NCI-H128 (cell line): ENCODE measurements around the gene E2F6.
"Not testable (repeated sequence)": the region's sequence is repeated elsewhere in the genome, so short reads cannot be mapped to it uniquely, and the experiment has no call there.

Experiments
- DNase-seq: peaks from one replicate; lab custom pipeline; 2025; ENCODE audit not compliant: unreplicated experiment; lab: John Stamatoyannopoulos, UW

The E2F6 gene

DNA sequence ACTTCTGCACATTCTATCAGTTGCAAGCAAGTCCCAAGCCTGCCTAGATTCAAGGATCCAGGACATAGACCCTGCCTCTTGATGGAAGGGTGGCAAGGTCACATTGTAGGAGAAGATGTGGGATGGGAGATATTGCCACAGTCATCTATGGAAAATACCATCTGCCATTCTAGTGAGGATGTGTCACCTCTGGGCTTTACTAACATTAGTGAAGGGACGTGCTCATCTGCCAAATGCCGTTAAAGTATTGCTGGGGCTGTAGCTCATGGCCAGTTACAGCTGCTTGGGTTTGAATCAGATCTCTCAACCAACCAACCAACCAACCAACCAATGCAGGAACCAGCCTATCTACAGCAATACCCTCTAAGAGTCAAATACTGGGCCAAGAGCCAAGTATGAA lies 49.0 kb downstream of the E2F6 start:
- DNase-seq: no peak

DNA sequence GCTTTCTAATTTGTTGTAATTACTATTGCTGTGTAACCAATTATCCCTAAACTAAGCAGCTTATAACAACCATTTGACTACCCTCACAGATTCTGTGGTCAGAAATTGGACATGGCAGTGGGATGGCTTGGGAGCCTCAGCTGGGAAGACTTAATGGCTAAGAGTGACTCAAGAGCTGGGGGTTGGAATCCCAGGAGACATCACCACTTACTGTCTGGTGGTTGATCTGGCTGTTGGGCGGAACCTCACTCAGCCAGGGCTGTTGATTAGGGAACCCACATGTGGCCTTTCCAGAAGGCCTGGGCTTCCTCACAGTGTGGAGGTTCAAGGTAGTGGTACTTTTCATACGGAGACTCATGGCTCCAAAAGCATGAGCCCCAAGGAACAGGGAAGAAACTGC lies 49.8 kb downstream of the E2F6 start:
- no peak for DNase-seq

DNA sequence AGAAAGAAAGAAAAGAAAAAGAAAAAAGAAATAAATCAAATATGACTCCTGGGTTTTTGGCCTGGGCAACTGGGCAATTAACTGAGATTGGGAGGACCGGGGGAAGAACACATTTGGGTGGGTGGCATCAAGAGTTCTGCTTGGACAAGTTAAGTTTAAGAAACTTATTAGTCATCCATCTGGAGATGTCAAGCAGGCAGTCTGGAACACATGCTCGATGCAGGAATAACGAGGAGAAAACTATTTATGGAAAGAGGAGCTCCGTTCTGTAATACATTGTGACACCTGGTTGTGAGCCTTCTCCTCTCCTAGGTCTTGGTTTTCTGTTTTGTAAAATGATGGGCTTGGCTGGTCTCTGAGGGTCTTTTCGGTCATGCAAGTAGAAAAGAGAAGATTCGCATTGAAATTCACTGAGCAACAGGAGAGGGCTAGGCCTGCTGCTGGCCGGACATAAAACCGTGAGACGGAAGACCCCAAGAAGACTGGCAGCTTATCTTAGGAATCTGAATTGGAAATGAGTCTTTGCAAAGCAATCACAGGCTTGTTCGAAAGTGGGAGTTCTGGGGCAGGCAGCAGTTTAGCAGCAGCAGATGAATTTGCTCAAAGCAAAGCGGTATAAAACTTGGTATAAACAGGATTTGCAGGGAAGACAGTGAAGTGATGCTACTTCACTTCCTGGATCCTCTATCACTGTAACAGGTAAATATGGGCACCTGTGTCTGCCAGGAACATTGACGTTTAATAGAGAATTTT lies 51.4 kb downstream of the E2F6 start:
- DNase-seq: no peak

DNA sequence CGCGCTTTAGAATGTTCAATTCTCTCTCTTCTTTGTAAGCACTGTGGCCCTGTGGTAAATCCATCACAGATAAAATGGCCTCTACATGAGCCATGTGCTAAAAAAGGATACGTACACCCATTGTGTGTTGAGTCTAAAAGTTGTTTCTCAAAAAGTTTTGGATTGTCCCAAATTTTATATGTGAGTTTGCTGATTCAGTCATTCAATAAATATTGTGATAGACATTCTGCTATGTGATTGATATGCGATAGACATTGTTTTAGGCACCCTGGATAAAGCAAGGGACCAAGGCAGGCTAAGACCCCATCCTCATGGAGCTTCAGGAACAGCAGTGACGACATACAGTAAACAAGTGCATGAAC lies 53.5 kb downstream of the E2F6 start:
- no peak for DNase-seq

DNA sequence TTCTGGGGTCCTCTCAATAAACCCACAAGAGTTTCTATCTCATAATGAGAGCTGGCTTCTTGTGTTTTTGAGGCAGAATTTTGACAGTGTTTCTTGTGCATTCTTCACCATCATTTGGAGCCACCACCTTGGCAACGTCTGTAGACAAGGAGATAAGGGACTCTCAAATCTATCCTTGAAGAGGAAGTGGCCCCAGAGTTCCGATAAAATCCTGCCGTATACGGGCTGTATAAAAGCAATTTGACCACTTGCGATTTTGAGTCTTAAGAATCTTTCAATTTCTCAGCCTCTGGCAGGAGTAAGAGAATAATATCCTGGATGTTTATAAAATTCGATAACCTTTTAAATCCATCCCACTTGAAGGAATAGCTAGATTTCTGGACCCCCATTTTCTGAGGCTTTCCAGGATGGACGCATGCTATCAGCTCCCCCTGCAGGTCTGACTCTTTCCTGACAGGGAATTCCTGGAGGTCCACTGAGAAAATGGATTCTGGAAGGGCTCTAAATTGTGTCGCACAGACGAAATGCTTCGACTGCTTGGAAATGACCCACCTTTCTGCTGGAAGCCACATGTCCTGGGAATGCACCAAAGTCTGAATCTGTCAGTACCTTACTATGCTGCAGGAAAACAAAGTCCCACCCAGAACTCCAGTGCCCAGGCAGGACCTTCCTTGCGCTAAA lies 54.1 kb downstream of the E2F6 start:
- no peak for DNase-seq

DNA sequence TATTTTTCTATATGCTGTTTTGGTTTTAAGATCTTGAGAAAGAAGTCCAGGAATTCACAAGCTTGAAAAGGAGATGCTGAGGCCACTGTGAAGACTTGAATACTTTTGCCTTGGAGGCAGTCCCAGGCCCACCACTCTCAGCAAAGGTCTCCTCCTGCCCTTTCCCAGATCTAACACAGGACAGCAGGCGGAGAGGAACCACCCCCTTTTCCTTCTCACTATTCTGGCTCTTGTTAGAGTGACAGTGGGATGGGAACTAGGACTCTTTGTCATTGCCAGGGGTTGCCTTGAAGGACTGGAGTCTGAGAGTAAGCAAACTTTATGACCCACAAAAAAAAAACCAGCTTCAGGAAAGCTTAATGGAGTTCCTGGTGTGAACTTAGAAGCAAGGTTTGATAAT lies 54.7 kb downstream of the E2F6 start:
- no peak for DNase-seq

DNA sequence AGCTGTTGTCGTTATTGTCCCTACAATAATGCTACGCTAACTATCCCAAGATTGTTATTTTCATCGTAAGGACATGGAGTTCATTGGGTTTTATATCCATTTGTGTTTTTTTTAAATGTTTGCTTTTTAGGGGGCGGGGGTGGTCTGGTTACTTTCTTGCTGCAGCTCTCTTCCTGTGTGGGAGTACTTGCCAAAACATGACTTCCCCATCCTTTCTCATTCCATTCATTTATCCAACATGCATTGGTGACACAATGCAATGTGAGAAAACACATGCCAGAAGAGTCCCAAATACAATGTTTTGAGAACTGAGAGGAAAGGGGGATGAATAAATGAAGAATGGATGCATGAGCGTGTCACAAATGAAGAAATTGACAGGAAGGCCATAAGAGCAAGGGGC lies 55.9 kb downstream of the E2F6 start:
- no peak for DNase-seq

DNA sequence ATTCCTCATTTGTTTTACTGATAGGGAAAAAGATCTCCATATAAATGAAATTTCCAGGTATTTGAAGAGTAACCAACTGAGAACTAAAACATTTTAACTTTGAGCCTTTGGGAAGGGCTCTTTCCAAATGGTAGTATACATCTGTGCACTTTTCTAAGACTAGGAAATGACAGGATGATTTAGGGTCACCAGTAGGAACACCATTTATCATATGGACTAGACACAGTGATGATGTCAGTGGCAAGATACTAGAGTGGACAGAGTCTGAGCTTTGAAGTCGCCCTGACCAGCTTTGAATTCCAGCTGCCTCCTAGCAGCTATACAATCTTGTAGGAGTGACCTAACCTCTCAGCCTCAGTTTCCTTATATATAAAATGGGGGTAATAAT lies 56.4 kb downstream of the E2F6 start:
- DNase-seq: no peak

DNA sequence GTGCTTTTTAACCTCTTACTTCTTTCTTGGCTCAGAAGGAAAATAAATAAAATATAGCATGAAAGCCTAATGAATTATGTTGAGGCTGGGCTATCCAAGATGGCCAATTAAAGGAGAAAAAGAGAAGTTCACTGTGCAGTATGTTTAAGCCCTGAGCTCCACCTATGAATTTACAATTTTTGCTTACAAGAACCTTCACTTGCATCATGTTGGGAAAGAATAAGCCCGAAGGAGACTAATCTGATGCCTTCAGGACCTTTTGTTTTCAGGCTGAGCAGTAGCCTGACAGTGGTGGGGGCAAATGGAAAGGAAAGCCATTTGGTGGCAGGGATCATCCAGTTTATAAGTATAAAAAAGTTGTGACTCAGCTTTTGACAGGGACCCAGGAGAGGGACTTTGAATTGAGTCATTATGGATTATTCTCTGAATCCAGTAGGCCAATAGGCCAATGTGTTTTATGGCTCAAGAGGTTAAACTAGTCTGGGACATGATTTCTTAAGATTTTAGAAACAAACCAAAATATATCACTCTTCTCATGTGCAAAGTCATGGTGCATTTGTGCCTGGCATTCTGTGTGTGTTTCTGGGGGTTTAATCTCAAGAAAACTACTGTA lies 56.9 kb downstream of the E2F6 start:
- no peak for DNase-seq

DNA sequence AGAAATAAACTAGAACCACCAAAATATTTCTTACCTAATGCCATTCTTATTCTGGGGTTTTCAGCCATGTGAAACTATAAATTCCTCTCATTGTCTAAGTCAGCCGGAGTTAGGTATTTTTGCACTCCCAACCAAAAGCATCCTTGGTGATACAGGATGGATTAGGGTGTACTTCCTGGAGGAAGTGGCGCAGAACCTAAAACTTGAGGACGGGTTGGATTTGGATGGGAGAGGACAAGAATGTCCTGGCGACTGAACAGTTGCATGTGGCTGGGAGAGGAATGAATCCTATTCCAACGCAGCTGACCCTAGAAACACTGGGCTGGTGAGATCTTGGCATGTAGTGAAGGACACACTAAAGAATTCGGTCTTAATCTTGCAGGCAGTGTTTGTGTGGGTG lies 58.5 kb downstream of the E2F6 start:
- no peak for DNase-seq

DNA sequence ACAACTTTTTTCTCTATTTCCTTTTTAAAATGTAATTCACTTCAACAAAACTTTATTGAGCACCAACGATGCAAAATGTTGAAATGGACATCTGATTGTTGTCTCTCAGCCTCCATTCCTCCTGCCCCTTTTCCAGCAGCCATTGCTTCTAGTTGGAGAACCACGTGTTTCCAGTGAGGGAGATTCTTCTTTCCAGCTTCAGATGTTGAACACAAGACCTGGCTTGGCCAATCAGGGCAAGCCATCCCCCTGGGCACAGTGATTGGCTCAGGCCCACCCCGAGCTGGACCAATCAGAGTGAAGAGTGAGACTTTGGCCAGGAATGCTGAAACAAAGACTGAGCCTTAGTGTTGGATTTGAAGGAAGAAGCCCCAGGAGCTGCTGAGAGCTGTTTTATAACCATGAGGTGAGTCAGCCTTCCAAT lies 59.0 kb downstream of the E2F6 start:
- no peak for DNase-seq

DNA sequence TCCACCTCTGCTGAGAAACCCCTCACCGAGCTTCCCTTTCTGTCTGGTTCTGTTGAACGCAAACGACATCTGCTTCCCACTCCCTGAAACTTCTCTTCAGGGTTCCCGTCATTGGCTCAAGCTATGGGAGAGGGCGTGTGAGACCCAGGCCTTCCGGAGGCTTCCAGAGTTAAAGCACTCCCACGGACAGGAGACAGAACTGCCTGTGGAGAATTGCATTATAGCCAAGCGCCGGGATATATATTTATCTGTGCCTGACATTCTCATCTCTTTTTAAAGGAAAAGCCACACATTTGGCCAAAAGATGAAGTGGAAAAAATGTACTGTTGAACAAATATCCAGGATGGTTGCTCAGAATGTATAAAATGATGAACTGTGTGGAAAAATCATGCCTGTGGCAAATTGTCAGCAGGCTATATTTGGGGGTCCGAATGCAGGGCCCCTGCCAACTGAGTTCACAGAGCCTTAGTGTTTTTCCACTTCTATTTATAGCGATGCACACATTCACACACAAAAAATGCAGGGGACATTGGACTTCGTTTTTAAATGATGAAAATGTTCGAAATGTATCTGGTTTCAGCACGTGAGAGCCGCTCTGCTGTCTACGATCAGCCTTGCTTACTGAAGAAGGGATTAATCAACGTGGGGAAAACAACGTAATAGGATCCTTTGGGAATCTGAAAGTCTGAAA lies 59.5 kb downstream of the E2F6 start:
- DNase-seq: no peak

DNA sequence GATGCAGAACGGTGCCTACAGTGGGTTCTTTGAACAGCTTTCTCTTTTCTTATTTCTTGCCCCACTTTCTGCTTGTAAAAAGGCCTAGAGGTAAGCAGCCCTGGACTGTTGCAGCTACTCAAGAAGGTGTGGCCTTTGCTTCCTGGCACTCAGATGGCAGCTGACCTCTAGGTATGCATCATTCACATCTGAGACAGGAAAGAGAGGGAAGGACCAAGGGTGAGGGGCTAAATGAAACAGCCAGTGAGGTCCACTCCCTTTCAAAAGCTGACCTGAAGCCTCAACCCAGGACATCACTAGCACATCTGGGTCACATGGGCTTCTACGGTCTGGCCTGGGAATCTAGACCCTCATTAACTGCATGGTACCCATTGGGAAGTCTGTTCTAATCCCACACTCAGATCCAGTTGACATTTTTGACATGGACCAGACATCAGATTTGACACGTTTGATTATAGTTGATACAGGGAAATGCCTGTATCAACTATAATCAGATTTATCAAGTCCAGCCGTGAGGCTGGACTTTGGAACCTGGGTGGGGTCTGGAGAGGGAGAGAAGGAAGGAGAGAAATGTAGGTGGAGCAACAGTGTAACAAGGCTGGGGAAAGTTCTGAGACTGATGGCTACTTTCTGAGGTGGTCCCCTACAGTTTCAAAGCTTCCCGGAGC lies 60.2 kb downstream of the E2F6 start:
- DNase-seq: no peak

DNA sequence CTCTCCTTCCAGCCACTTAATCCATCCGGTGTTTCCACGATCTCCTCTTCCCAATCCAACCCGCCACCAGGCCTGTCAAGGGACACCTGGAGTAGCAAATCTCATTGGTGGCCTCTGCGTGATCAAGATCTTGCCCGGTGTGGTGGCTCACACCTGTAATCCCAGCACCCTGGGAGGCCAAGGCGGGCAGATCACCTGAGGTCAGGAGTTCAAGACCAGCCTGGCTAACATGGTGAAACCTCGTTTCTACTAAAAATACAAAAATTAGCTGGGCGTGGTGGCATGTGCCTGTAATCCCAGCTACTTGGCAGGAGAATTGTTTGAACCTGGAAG lies 60.9 kb downstream of the E2F6 start:
- not testable (repeated sequence) for DNase-seq

DNA sequence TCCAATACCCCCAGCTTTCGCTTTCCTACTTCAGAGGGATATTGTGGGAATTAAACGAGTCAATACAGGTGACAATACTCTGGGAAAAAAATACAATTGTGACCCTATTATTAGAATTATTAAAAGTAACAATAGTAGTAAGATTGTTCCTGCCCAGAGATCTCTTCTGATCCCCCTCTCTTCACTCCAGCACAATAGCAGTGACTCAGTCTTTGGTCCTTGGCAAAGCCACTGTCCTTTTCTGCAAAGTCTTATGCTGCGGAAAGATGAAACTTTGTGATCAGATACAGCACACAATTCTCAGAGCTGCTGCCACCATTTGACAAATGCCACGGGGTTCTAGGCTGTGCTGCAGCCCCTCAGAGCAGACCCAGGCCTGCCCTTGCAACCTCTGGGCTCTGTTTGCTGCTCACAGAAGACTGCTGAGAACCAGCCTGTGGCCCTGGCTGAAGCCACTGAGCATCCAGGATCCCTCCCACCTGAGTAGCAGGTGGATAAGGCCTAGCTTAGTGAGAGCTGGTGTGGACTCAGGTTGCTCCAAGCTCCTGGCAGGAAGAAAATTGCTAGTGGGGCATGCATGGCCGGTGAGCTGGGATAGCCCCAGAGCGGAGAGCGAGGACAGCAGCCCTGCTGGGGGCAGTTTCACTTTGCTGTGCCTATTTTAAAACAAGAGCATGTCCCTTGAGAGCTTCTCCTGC lies 61.4 kb downstream of the E2F6 start:
- no peak for DNase-seq

DNA sequence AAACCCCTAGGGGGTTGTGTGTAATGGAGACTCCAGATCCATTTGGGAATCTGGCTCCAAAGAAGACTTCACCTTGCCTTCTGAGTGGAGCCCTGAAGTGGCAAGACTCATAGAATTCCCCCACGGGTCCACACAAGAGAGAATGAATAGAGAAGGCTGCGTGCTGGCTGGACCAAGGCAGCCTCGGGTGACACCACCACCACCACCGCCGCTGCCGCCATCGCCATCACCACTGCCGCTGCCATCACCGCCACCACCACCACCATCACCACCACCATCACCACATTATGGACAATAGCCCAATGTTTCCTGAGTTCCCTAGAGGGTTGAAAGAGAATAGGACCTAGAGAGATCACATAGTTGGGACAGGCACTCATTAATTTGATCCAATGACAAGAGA lies 63.5 kb downstream of the E2F6 start:
- DNase-seq: no peak

DNA sequence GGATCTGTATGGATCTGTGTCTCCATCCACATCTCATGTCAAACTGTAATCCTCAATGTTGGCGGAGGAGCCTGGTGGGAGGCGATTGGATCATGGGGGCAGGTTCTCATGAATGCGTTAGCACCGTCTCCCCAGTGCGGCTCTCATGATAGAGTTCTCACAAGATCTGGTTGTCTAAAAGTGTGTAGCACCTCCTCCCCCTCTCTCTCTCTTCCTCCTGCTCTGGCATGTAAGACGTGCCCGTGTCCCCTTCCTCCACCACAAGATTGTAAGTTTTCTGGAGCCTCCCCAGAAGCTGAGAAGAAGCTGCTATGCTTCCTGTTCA lies 66.6 kb downstream of the E2F6 start:
- no peak for DNase-seq

DNA sequence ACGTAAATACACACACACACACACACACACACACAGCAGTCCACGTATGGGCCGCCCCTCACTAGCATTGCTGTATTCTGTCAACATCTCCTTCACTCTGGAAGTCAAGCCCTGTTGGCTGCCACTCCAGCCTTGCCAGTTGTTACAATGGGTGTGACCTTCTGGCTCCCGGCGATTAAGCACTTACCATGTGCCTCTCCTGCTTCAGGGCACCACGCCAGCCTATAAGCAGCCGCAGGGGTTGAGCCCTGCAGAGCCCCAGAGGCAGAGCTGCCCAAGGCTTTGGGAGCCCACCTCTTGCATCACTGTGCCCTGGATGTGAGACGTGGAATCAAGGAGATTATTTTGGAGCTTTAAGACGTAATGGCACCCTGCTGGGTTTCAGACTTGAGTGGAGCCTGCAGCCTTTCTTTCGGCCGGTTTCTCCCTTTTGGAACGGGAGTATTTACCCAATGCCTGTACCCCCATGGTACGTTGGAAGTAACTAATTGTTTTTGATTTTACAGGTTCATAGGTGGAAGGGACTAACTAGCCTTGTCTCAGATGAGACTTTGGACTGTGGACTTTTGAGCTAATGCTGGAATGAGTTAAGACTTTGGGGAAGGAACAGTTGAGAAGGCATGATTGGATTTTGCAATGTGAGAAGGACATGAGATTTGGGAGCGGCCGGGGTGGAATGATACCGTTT lies 67.1 kb downstream of the E2F6 start:
- no peak for DNase-seq

DNA sequence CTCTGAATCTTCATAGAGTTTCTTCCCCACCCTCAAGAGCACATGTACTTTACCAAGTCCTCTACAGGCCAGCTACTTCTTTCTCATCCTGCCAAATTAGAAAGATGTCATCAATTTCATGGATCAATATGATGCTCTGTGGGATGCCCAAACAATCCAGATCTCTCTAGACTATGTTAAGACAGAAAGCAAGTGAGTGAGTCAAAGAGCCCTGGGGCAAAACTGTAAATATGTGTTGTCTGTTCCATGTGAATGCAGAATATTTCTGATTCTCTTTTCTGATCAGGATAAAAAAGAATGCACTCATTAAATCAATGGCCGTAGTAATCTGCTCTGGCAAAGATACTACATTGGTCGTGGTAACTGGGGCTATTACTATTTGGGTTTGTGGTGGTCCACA lies 68.4 kb downstream of the E2F6 start:
- DNase-seq: no peak
